IMR-90 (cell line): Measurements from ENCODE around the gene LUZP2. TPM values are rescaled to one million over a fixed set of nuclear protein-coding genes. Genes with fewer than 3 reads are reported as not detected.

Experiments used
- ATAC-seq: fragments of 200-7000 bp; cut with Tn5 transposase; 2 replicates; pipeline ENCODE4 v1.9.1; 2020; ENCODE audit warnings: low read depth, mild to moderate bottlenecking, moderate library complexity
- BruUV-seq: library from RNA; stranded (reverse); fragments of 400-500 nt; replicated peaks from 2 replicates; lab custom pipeline; 2021; lab: Mats Ljungman, UMichigan
- CTCF ChIA-PET: fragments of 300-600 bp; formaldehyde crosslinking; extraction: SDS; loops from one replicate; lab custom pipeline; 2021; ENCODE audit warnings: antibody characterized with exemption; lab: Yijun Ruan, JAX
- POLR2A ChIA-PET: fragments of 300-600 bp; sonication (Branson Sonifier 250); formaldehyde crosslinking; loops from one replicate; lab custom pipeline; 2022; ENCODE audit warnings: antibody characterized with exemption; ENCODE audit not compliant: unreplicated experiment; lab: Charles Lee
- DNase-seq: peaks from one replicate; pipeline ENCODE4 v3.0.0; 2013
- H2AFZ ChIP-seq: replicated peaks from 2 replicates; pipeline ENCODE3; 2013; ENCODE audit warnings: low read length, mild to moderate bottlenecking; ENCODE audit not compliant: poor library complexity
- H2AK5ac ChIP-seq: 2 replicates; pipeline ENCODE4 v1.6.1; 2013; ENCODE audit warnings: low read depth, low read length, inconsistent platforms
- H2AK9ac ChIP-seq: replicated peaks from 2 replicates; pipeline ENCODE3; 2013; ENCODE audit warnings: mild to moderate bottlenecking, low read depth, low read length, moderate library complexity; ENCODE audit not compliant: poor library complexity
- H2BK120ac ChIP-seq: 2 replicates; pipeline ENCODE4 v1.6.1; 2013; ENCODE audit warnings: low read depth, low read length, inconsistent platforms
- H2BK15ac ChIP-seq: 3 replicates; pipeline ENCODE4 v1.6.1; 2013; ENCODE audit warnings: low read depth, low read length, inconsistent platforms
- H2BK20ac ChIP-seq: 2 replicates; pipeline ENCODE4 v1.6.1; 2013; ENCODE audit warnings: low read depth, mild to moderate bottlenecking, inconsistent platforms, low read length, moderate library complexity
- H2BK5ac ChIP-seq: 2 replicates; pipeline ENCODE4 v1.6.1; 2013; ENCODE audit warnings: mild to moderate bottlenecking, low read depth, low read length, inconsistent platforms; ENCODE audit not compliant: poor library complexity, severe bottlenecking
- H3K14ac ChIP-seq: replicated peaks from 2 replicates; pipeline ENCODE4 v1.6.1; 2013; ENCODE audit warnings: low read depth, low read length, inconsistent platforms
- H3K18ac ChIP-seq: 2 replicates; pipeline ENCODE4 v1.6.1; 2013; ENCODE audit warnings: low read depth, low read length, control low read depth
- H3K23ac ChIP-seq: 2 replicates; pipeline ENCODE4 v1.6.1; 2013; ENCODE audit warnings: low read depth, low read length, inconsistent platforms
- H3K27ac ChIP-seq: 2 replicates; pipeline ENCODE4 v1.5.1; 2013; ENCODE audit warnings: mild to moderate bottlenecking, control low read depth, low read length; ENCODE audit not compliant: insufficient read depth
- H3K27me3 ChIP-seq: 2 replicates; pipeline ENCODE4 v1.6.1; 2013; ENCODE audit warnings: low read length; ENCODE audit not compliant: control insufficient read depth, insufficient read depth
- H3K36me3 ChIP-seq: 2 replicates; pipeline ENCODE4 v1.6.1; 2013; ENCODE audit warnings: low read length, mixed read lengths; ENCODE audit not compliant: control insufficient read depth, insufficient read depth
- H3K4ac ChIP-seq: 2 replicates; pipeline ENCODE4 v1.6.1; 2013; ENCODE audit warnings: low read depth, low read length, inconsistent platforms
- H3K4me1 ChIP-seq: 2 replicates; pipeline ENCODE4 v1.6.1; 2013; ENCODE audit warnings: low read length, mixed read lengths; ENCODE audit not compliant: control insufficient read depth, insufficient read depth
- H3K4me2 ChIP-seq: 2 replicates; pipeline ENCODE4 v1.6.1; 2013; ENCODE audit warnings: low read depth, mild to moderate bottlenecking, control low read depth, low read length, moderate library complexity
- H3K4me3 ChIP-seq: 2 replicates; pipeline ENCODE4 v1.5.1; 2013; ENCODE audit warnings: low read depth, mild to moderate bottlenecking, control low read depth, low read length, moderate library complexity; ENCODE audit not compliant: insufficient read depth
- H3K56ac ChIP-seq: 2 replicates; pipeline ENCODE4 v1.6.1; 2013; ENCODE audit warnings: low read length, inconsistent platforms; ENCODE audit not compliant: insufficient read depth; ENCODE audit errors: extremely low read depth
- H3K79me1 ChIP-seq, 2 experiments: 2 replicates each; pipeline ENCODE4 v1.6.1; 2013; ENCODE audit warnings: low read length in 2 of 2, inconsistent platforms in 1 of 2, low read depth in 1 of 2
- H3K9ac ChIP-seq: 2 replicates; pipeline ENCODE4 v1.6.1; 2013; ENCODE audit warnings: low read depth, low read length, control low read depth
- H3K9me1 ChIP-seq: 2 replicates; pipeline ENCODE4 v1.6.1; 2013; ENCODE audit warnings: low read length, inconsistent platforms; ENCODE audit not compliant: insufficient read depth
- H3K9me3 ChIP-seq: 2 replicates; pipeline ENCODE4 v1.6.1; 2013; ENCODE audit warnings: low read length; ENCODE audit not compliant: control insufficient read depth, insufficient read depth
- H4K20me1 ChIP-seq: 2 replicates; pipeline ENCODE4 v1.6.1; 2013; ENCODE audit warnings: low read length, inconsistent platforms; ENCODE audit not compliant: insufficient read depth
- H4K5ac ChIP-seq: 2 replicates; pipeline ENCODE4 v1.6.1; 2013; ENCODE audit warnings: mild to moderate bottlenecking, low read depth, low read length, control low read depth
- H4K8ac ChIP-seq, 2 experiments: 2 replicates each; pipeline ENCODE4 v1.6.1; 2013; ENCODE audit warnings: low read depth in 2 of 2, low read length in 2 of 2, control low read depth in 1 of 2, inconsistent platforms in 1 of 2
- H4K91ac ChIP-seq: 2 replicates; pipeline ENCODE4 v1.6.1; 2013; ENCODE audit warnings: low read depth, low read length, inconsistent platforms; ENCODE audit not compliant: insufficient read depth
- BHLHE40 ChIP-seq: fragments of 150-350 bp; IDR thresholded peaks from 2 replicates; pipeline ENCODE4 v1.6.1; 2016; ENCODE audit warnings: mild to moderate bottlenecking, low read depth, low read length
- CEBPB ChIP-seq: IDR thresholded peaks from 2 replicates; pipeline ENCODE4 v1.6.1; 2012; ENCODE audit warnings: low read depth, low read length, improper control_type of control experiment
- CTCF ChIP-seq: conservative IDR thresholded peaks from 2 replicates; pipeline ENCODE4 v1.5.1; 2012; ENCODE audit warnings: mild to moderate bottlenecking, low read depth, low read length, improper control_type of control experiment
- FOS ChIP-seq: fragments of 150-350 bp; IDR thresholded peaks from 2 replicates; pipeline ENCODE4 v1.6.1; 2016; ENCODE audit warnings: low read depth, low read length
- MAFK ChIP-seq: IDR thresholded peaks from 2 replicates; pipeline ENCODE4 v1.6.1; 2012; ENCODE audit warnings: low read depth, low read length, improper control_type of control experiment
- MAZ ChIP-seq: IDR thresholded peaks from 2 replicates; pipeline ENCODE4 v1.6.1; 2012; ENCODE audit warnings: low read depth, mild to moderate bottlenecking, low read length, improper control_type of control experiment, moderate library complexity, borderline replicate concordance
- MXI1 ChIP-seq: IDR thresholded peaks from 2 replicates; pipeline ENCODE4 v1.6.1; 2012; ENCODE audit warnings: low read depth, mild to moderate bottlenecking, low read length, moderate library complexity, borderline replicate concordance
- POLR2A ChIP-seq: IDR thresholded peaks from 2 replicates; pipeline ENCODE4 v1.6.1; 2012; ENCODE audit warnings: mild to moderate bottlenecking, low read depth, low read length
- RAD21 ChIP-seq: IDR thresholded peaks from 2 replicates; pipeline ENCODE4 v1.6.1; 2012; ENCODE audit warnings: low read length, improper control_type of control experiment
- RCOR1 ChIP-seq: IDR thresholded peaks from 2 replicates; pipeline ENCODE4 v1.6.1; 2012; ENCODE audit warnings: mild to moderate bottlenecking, low read length, improper control_type of control experiment; ENCODE audit not compliant: insufficient replicate concordance
- WGBS, 2 experiments: methylation state at CpG; one replicate each; pipeline versions ENCODE4 v1.1.5 to v1.1.7; 2013; ENCODE audit warnings: missing lambda C conversion rate in 2 of 2; ENCODE audit not compliant: insufficient read length in 1 of 2; ENCODE audit errors: extremely low coverage in 2 of 2; 5-methylcytosine and 5-hydroxymethylcytosine counted together
- dilution Hi-C: fragments of 300-500 bp; cut with HindIII; formaldehyde crosslinking; loops from one replicate; pipeline ENCODE4 v1.14.3; 2018; ENCODE audit warnings: low sequenced_read_pairs; ENCODE audit not compliant: unreplicated experiment
- in situ Hi-C: fragments of 300-500 bp; cut with MboI; formaldehyde crosslinking; loops from 3 replicates; pipeline ENCODE4 v1.14.3; 2019; ENCODE audit warnings: low sequenced_read_pairs, inconsistent platforms, mixed read lengths
- intact Hi-C: fragments of 100-400 bp; cut with micrococcal nuclease; formaldehyde crosslinking; loops from 2 replicates; pipeline ENCODE4 v1.10.0; 2022
- polyA plus RNA-seq, 3 experiments: library from polyadenylated mRNA; depleted of rRNA; stranded (reverse); fragments of >200 nt; gene quantifications; 2 replicates each; pipeline ENCODE4 v1.2.3, GENCODE V29; 2012; ENCODE audit warnings: low replicate concordance in 1 of 3
- total RNA-seq: library from RNA; depleted of rRNA; stranded (reverse); fragments of >200 nt; gene quantifications from 2 replicates; pipeline ENCODE4 v1.2.3, GENCODE V29; 2012
- TF ChIP-seq, protein P1 (sequence below): fragments of 150-350 bp; IDR thresholded peaks from 2 replicates; pipeline ENCODE4 v1.6.1; 2017; ENCODE audit warnings: mild to moderate bottlenecking, antibody characterized with exemption, low read length, low read depth

Gene LUZP2
- total and polyA plus RNA-seq, 2 of the 4 experiments (the other 2 are of a cell fraction): 0.89 to 2.0 TPM

DNA sequence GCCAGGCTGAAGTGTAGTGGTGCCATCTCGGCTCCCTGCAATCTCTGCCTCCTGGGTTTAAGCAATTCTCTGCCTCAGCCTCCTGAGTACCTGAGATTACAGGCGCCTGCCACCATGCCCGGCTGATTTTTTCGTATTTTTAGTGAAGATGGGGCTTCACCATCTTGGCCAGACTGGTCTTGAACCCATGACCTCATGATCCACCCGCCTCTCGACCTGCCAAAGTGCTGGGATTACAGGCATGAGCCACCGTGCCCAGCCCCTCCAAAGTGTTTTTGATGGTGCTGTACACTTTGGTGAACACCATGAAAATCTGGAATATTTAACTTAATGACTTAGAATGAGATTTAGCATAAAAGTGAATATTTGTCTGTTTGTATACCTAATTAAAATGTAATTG, 5.6 kb downstream of the LUZP2 start:
- CTCF ChIA-PET: interaction anchor here (1.5 kb wide), 1 partner anchor 12 kb away, joined by 3 read pairs; no protein-coding TSS in a partner anchor
- Histone ChIP-seq H3K23ac (no peak overlapping the region), H3K79me1 (no peaks in the 10 kb centered on the region), H3K4me3 (no peak overlapping the region), H4K20me1 (no peaks in the 10 kb centered on the region), H3K4ac (no peak overlapping the region), H4K5ac (no peak overlapping the region), H3K27ac (no peak overlapping the region), H3K9ac (no peak overlapping the region), H2AK9ac (no peak overlapping the region), H2BK120ac (no peak overlapping the region), H3K9me3 (no peaks in the 10 kb centered on the region), H2BK5ac (no peak overlapping the region), H3K14ac (no peak overlapping the region), H3K18ac (no peak overlapping the region), H2AK5ac (no peak overlapping the region), H4K8ac (no peak overlapping the region), H3K4me1 (no peaks in the 10 kb centered on the region; the same call in 1 of the 2 replicates), H2BK15ac (no peak overlapping the region), H2BK20ac (no peak overlapping the region), H4K91ac (no peak overlapping the region), H3K4me2 (no peak overlapping the region), H3K56ac (no peak overlapping the region), H3K9me1 (no peaks in the 10 kb centered on the region), H3K36me3 (no peaks in the 10 kb centered on the region), H3K27me3 (no peaks in the 10 kb centered on the region), H2AFZ (no peak overlapping the region)
- no peak for ATAC-seq
- dilution Hi-C loops: no loop called here
- intact Hi-C loops: no loop called here
- TF ChIP-seq POLR2A (no peak), MXI1 (no peak), MAZ (no peak), FOS (no peak), CTCF (no peak), BHLHE40 (no peak), RCOR1 (no peak), MAFK (no peak), RAD21 (no peak), CEBPB (no peak)
- TF ChIP-seq, protein P1, sequence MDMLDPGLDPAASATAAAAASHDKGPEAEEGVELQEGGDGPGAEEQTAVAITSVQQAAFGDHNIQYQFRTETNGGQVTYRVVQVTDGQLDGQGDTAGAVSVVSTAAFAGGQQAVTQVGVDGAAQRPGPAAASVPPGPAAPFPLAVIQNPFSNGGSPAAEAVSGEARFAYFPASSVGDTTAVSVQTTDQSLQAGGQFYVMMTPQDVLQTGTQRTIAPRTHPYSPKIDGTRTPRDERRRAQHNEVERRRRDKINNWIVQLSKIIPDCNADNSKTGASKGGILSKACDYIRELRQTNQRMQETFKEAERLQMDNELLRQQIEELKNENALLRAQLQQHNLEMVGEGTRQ: no peak
- no TSS peak for BruUV-seq
- WGBS, 2 experiments: 100% methylated on average over 3 of the region's 7 CpGs; no CpG with 5 or more reads in 1 of the 2 experiments
- POLR2A ChIA-PET: no interaction called here
- DNase-seq: no peak
- in situ Hi-C loops: loop anchor here (25.0 kb wide), 1 partner anchor 1710 kb away; no protein-coding TSS in a partner anchor
